ENCODE data around the gene PTRH1.

PTRH1 gene

DNA sequence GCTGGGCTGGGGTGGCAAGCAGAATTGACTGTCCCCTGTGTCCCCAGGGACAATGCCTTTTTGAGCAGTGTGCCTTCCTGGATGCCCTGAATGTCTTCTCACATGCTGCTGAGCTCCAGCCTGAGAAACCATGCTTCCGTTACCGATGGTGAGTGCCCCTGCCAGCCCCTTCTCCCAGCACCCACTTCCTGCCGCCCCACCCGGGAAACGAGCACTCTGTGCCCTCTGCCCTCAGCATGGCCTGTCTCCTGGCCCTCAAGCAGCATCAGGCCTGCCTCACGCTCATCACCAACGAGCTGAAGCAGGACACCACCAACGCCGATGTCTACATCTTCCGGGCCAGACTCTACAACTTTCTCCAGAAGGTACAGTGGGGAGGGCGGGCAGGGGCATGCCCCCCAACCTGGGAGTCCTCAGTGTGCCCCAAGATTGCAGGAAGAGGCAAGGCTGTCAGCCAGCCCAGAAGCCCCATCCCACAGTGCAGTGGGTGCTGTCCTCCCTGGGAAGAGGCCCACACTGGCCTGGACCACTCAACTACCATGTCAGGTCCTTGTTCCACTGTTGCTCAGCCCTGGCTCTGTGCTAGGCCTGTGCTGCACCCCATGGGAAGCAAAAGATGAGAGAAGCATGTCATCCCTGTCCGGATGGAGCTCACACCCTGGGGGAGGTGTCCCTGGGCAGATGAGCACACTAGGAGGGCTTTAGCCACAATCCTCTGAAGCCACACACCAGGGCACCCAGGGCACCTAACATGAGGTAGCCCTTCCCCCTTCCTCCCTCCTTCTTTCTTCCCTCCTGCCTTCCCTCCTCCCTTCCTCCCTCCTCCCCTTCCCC, 4.8 kb upstream of the PTRH1 start:
- DNase-seq = no peak

DNA sequence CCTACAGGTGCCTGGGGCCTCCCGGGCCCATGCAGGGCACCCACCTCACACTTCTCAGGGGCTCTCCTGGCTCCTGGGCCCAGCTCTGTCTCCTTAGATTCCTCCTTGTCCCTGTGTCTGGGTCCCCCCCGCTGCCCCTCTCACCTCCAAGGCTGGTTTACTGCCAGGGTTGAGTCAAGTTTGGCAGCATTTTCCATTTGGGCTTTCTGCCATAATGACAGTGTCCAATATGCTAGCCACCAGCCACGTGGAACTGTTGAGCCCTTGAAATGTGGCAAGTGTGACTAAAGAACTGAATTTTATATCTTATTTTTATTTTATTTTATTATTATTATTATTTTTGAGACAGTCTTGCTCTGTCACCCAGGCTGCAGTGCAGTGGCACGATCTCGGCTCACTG, 2.3 kb upstream of the PTRH1 start:
- no peak for DNase-seq

- no peak for DNase-seq
These were observed 949 bp upstream of the PTRH1 start for GRCh38 chr9:127716412-127716811.

GRCh38 chr9:127714951-127715469, 453 bp downstream of the PTRH1 start:
- no peak for DNase-seq

DNA sequence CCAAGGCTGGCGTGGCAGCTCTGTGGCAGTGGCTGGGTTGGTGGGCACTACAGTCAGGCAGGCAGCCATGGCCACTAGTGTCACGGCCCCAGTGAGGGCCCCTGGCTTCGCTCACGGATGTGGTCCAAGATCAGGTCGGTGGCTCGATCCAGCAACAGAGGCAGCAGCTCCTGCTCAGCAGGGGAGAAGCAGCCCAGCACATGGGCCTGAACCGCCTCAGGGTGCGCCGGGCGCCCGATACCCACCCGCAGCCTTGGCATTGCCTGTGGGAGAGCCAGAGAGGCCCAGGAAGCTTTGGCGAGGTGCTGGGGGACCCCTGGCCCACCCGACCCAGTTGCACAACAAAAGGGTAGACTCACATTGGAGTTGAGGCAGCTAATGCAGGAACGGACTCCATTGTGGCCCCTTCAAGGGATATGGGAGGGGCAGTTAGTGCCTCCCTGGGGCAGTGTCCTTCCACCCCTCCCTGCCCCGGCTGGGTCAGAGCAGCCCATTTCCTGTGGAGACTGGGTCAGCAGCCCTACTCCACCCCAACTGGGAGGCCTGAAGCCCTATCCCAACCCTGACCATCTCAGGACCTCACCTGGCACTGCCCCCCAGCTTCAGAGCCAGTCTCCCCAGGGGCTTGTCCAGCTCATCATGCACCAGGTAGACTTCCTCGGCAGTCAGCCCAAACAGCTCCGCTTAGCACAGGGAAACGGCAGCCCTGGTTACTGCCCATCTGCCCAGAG, 1.3 kb downstream of the PTRH1 start:
- no peak for DNase-seq

DNA sequence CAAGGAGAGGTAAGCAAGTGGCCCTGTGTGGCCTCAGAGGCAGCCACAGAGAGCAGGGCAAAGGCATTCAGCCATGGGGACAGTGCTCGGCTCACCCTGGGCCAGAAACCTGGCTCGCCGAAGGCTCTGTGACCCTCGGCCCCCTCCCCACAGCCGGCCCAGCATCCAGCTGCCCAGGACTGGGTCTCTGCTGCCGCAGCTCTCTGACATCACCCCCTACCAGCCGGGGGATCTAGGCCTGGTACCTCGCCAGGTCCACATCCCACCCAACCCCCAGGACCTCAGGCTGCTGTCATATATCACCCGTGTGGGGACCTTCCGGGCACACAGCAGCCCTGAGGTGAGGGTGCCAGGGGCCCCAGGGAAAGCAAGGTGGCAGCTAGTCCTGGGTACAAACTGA, 2.6 kb downstream of the PTRH1 start:
- DNase-seq = no peak

DNA sequence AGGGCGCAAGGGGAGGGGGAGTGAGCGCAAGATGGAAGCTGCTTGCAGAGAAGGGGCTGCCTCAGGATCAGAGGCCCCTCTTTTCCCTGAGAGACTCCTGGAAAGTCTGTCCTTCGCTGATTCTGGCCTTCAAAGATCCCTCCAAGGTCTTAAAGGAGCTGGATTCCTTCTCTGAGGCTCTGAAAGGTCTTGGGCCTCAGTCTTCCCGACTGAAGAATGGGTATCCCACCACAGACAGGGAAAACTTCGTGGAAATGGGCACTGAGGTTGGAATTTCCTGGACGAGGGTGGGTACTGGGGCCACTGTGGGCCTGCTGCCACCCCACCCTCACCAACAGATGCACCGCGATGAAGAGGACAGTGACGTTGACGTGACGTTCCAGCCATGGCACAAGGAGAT, 3.1 kb downstream of the PTRH1 start:
- no peak for DNase-seq

GRCh38 chr9:127711831-127712274, 3.6 kb downstream of the PTRH1 start:
- no peak for DNase-seq

DNA sequence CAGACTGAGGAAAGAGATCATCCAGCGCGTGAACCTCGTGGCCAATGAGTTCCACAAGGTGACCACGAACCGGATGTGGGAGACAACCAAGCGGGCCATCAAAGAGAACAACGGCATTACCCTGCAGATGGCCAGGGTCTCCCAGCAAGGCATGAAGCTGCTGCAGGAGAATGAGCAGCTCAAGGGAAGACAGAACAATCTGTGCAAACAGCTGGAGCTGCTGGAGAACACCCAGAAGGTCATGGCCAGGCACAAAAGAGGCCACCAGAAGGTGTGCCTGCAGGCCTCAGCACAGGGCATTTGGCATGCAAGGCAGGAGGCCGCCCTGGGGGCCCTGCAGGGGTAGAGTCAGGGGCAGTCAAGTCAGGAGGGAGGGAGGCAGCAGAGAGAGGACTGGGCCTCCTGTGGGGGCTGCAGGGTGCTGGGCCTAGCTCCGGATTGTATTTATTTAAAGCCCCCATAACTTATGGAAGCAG, 4.2 kb downstream of the PTRH1 start:
- no peak for DNase-seq

DNA sequence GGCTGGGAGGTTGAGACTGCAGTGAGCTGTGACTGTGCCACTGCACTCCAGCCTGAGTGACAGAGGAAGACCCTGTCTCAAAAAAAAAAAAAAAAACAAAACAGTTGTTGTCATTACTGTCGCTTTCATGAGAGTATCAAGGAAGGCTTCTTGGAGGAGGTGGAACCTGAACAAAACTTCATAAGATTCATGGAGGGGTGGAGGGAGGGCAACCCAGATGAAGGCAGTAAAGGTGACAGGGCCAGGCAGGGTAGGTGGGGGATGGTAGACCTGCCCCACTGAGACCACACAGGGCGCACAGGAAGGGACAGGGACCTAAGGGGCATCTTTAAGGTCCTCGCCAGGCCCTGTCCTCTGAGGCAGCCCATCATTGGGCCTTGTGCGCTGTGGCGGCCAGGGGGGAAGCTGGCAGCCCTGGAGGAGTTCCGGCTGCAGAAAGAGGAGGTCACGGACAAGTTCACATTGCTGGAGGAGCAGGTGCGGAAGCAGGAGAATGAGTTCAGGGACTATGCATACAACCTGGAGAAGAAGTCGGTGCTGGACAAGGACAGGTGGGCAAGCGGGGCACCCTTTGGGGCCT, 5.2 kb downstream of the PTRH1 start:
- DNase-seq = no peak

GRCh38 chr9:127708952-127709587, 6.4 kb downstream of the PTRH1 start:
- DNase-seq = no peak

- DNase-seq = no peak
These were observed 7.7 kb downstream of the PTRH1 start for GRCh38 chr9:127707766-127708165.

GRCh38 chr9:127706836-127707241, 8.6 kb downstream of the PTRH1 start, which contains the start of gene CFAP157:
CFAP157 (plus strand) TSS chr9:127706988; CDS start chr9:127707032, 44 bp downstream.
- no peak for DNase-seq

- no peak for DNase-seq
These were observed 9.7 kb downstream of the PTRH1 start for GRCh38 chr9:127705577-127706379.

DNA sequence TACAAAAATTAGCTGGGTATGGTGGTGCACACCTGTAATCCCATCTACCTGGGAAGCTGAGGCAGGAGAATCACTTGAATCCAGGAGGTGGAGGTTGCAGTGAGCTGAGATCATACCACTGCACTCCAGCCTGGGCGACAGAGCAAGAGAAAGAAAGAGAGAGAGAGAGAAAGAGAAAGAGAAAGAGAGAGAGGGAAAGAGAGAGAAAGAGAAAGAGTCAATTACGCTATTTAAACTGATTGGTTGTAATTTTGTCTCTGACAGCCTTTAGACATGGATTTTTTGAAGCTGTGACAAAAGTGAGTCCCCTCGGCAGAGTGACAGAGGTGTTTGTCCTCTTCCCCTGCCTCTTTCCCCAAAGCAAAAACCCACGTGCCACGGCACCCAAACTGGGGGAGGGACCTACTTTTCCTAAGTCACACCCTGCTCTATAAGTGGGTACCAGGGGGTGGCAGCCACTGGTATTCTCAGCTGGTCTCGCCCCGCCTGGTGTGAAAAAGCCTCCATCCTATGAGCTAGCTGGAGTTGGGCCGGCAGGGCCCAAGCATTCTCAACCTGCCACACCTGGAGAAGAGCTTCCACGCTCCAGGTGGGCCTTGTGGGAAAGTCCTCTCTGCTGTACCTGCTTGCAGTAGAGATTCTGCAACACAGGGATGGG, 12.0 kb downstream of the PTRH1 start:
- no peak for DNase-seq

DNA sequence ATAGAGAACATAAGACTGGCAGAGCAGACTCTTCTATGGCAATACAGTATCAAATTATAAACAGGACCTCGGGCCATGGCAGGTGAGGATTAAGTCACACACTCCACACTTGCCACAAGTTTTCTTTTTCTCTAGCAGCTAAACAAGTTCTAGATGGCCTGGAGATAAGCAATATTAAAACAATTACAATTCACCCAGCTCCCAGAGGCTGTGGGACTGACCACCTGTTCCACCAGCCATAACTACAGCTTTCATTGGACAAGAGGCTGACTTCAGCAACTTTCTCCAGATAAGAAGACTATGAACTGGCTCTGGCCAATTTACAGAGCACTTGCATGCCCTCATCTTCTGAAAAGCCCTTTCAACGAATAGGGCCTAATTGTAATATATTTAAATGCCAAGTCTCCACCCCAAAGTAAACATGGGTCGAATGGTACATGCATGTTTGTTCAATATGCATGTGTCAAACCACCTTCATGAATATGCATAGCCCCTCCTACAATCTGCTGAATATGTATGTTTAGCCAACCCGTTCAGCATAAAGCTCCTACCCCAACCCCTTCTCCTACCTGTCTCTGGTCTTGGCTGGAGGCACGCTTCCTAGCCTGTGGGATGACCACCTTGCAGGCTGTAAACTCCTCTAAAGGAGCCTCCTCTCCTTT, 14.7 kb downstream of the PTRH1 start:
- no peak for DNase-seq

GRCh38 chr9:127700140-127700539, 15.3 kb downstream of the PTRH1 start:
- no peak for DNase-seq

DNA sequence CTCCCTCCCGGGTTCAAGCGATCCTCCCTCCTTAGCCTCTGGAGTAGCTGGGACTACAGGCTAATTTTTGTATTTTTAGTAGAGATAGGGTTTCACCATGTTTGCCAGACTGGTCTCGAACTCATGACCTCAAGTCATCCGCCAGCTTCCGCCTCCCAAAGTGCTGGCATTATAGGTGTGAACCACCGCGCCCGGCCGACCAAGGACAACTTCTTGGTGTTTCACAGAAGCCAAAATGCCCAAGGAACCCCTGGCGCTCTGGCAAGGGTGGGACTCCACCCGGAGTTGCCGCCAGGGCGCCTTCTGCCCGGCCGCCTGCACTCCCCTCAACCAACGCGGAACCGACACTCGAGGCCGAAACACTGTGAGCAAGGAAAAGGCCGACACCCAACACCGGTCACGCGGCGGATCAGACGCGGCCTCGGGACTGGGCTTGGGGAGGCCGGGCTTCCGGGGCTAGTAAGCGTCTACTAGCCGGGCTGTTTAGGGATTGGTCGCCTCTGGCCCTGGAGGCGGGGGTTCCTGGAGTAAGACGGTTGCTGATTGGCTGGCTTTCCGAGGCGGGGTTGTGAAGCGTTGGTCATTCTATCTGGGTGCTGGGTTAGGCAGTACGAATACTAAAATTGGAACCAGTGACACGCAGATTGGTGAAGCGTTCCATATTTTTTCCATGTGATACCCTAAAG, 16.3 kb downstream of the PTRH1 start:
- DNase-seq = no peak

- DNase-seq = no peak
These were observed 17.1 kb downstream of the PTRH1 start for GRCh38 chr9:127698386-127698785.

DNA sequence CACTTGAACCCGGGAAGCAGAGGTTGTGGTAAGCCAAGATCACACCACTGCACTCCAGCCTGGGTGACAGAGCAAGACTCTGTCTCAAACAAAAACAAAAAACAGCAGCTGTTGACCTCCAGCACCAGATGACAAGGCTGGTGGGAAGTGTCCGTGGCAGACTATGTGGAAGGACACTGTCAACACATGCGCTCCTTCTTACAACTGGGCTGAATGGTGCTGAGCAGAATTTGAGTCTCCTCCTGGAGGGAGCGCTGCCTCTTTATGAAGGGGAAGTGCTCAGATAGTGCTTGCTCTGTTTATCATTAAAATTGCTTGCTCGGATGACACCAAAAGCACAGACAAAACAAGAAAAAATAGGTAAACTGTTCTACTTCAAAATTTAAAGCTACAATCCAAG, 17.9 kb downstream of the PTRH1 start:
- no peak for DNase-seq
